ENCODE data around the gene SLC2A6. TPM values are rescaled to one million over a fixed set of nuclear protein-coding genes. Genes with fewer than 3 reads are reported as not detected.

Gene SLC2A6
- total and polyA plus RNA-seq, 4 donors = 5.7 to 26.3 (median 20.3) TPM

Other genes with a start within 250 kb of the SLC2A6 start
- under 1 TPM; 0.28 to 0.40 TPM for gene ABO, start 203.9 kb downstream of the SLC2A6 start, total RNA-seq
- 1 to 10 TPM in 1 of 2 donors, under 1 TPM in 1; 0.81 to 2.9 TPM for gene ABO, start 203.9 kb downstream of the SLC2A6 start, polyA plus RNA-seq (ENCODE audit: insufficient read length in 2 of 2)
- gene SURF6, start 142.9 kb downstream of the SLC2A6 start, total RNA-seq = 10 to 100 TPM; 11.7 to 19.9 TPM
- gene SURF6, start 142.9 kb downstream of the SLC2A6 start, polyA plus RNA-seq (ENCODE audit: insufficient read length in 2 of 2) = 10 to 100 TPM; 31.2 to 36.2 TPM
- 10 to 100 TPM; 16.5 to 28.0 TPM for gene MED22, start 131.0 kb downstream of the SLC2A6 start, total RNA-seq
- gene MED22, start 131.0 kb downstream of the SLC2A6 start, polyA plus RNA-seq (ENCODE audit: insufficient read length in 2 of 2) = 10 to 100 TPM; 37.9 to 41.2 TPM
- 1,000 to 10,000 TPM in 1 of 2 donors, 100 to 1,000 TPM in 1; 796 to 2,086 TPM for gene RPL7A, start 130.9 kb downstream of the SLC2A6 start, total RNA-seq
- gene RPL7A, start 130.9 kb downstream of the SLC2A6 start, polyA plus RNA-seq (ENCODE audit: insufficient read length in 2 of 2) = 1,000 to 10,000 TPM; 1,459 to 1,491 TPM
- 10 to 100 TPM; 14.7 to 31.5 TPM for gene SURF1, start 122.6 kb downstream of the SLC2A6 start, total RNA-seq
- 10 to 100 TPM; 37.9 to 39.1 TPM for gene SURF1, start 122.6 kb downstream of the SLC2A6 start, polyA plus RNA-seq (ENCODE audit: insufficient read length in 2 of 2)
- gene SURF2, start 122.5 kb downstream of the SLC2A6 start, total RNA-seq = 10 to 100 TPM; 10.7 to 21.2 TPM
- gene SURF2, start 122.5 kb downstream of the SLC2A6 start, polyA plus RNA-seq (ENCODE audit: insufficient read length in 2 of 2) = 10 to 100 TPM; 35.5 to 36.9 TPM
- gene SURF4, start 103.0 kb downstream of the SLC2A6 start, total RNA-seq = 100 to 1,000 TPM; 125 to 144 TPM
- gene SURF4, start 103.0 kb downstream of the SLC2A6 start, polyA plus RNA-seq (ENCODE audit: insufficient read length in 2 of 2) = 100 to 1,000 TPM; 103 to 111 TPM
- gene STKLD1, start 102.7 kb downstream of the SLC2A6 start, total RNA-seq = 1 to 10 TPM; 1.2 to 3.6 TPM
- gene STKLD1, start 102.7 kb downstream of the SLC2A6 start, polyA plus RNA-seq (ENCODE audit: insufficient read length in 2 of 2) = 1 to 10 TPM; 2.5 to 7.5 TPM
- gene REXO4, start 61.1 kb downstream of the SLC2A6 start, total RNA-seq = 10 to 100 TPM in 1 of 2 donors, 1 to 10 TPM in 1; 9.0 to 19.4 TPM
- gene REXO4, start 61.1 kb downstream of the SLC2A6 start, polyA plus RNA-seq (ENCODE audit: insufficient read length in 2 of 2) = 10 to 100 TPM; 25.3 to 28.1 TPM
- 1 to 10 TPM; 2.4 to 6.1 TPM for gene ADAMTS13, start 56.7 kb downstream of the SLC2A6 start, total RNA-seq
- 10 to 100 TPM; 13.4 to 16.5 TPM for gene ADAMTS13, start 56.7 kb downstream of the SLC2A6 start, polyA plus RNA-seq (ENCODE audit: insufficient read length in 2 of 2)
- 10 to 100 TPM; 11.0 to 18.8 TPM for gene CACFD1, start 19.1 kb downstream of the SLC2A6 start, total RNA-seq
- gene CACFD1, start 19.1 kb downstream of the SLC2A6 start, polyA plus RNA-seq (ENCODE audit: insufficient read length in 2 of 2) = 10 to 100 TPM; 50.3 to 53.7 TPM
- gene MYMK, start 45.9 kb upstream of the SLC2A6 start, total RNA-seq = not detected
- gene MYMK, start 45.9 kb upstream of the SLC2A6 start, polyA plus RNA-seq (ENCODE audit: insufficient read length in 2 of 2) = under 1 TPM in 1 of 2 donors, not detected in 1; 0.26 TPM
- gene ADAMTSL2, start 55.6 kb upstream of the SLC2A6 start, total RNA-seq = 1 to 10 TPM; 3.7 to 6.9 TPM
- gene ADAMTSL2, start 55.6 kb upstream of the SLC2A6 start, polyA plus RNA-seq (ENCODE audit: insufficient read length in 2 of 2) = 1 to 10 TPM; 8.6 to 9.0 TPM
- gene FAM163B, start 130.3 kb upstream of the SLC2A6 start, total RNA-seq = 10 to 100 TPM in 1 of 2 donors, 1 to 10 TPM in 1; 5.0 to 13.5 TPM
- gene FAM163B, start 130.3 kb upstream of the SLC2A6 start, polyA plus RNA-seq (ENCODE audit: insufficient read length in 2 of 2) = 10 to 100 TPM; 22.2 to 29.1 TPM
- gene DBH, start 157.3 kb upstream of the SLC2A6 start, total RNA-seq = under 1 TPM in 1 of 2 donors, not detected in 1; 0.50 TPM
- 1 to 10 TPM; 1.3 to 2.2 TPM for gene DBH, start 157.3 kb upstream of the SLC2A6 start, polyA plus RNA-seq (ENCODE audit: insufficient read length in 2 of 2)